ENCODE data around the gene ST3GAL4. TPM values are rescaled to one million over a fixed set of nuclear protein-coding genes. Genes with fewer than 3 reads are reported as not detected.
"Not testable (repeated sequence)": the region's sequence is repeated elsewhere in the genome, so short reads cannot be mapped to it uniquely, and the experiment has no call there.

Gene ST3GAL4
- total RNA-seq, 1 donor from 2014 or later = 30.1 TPM

DNA sequence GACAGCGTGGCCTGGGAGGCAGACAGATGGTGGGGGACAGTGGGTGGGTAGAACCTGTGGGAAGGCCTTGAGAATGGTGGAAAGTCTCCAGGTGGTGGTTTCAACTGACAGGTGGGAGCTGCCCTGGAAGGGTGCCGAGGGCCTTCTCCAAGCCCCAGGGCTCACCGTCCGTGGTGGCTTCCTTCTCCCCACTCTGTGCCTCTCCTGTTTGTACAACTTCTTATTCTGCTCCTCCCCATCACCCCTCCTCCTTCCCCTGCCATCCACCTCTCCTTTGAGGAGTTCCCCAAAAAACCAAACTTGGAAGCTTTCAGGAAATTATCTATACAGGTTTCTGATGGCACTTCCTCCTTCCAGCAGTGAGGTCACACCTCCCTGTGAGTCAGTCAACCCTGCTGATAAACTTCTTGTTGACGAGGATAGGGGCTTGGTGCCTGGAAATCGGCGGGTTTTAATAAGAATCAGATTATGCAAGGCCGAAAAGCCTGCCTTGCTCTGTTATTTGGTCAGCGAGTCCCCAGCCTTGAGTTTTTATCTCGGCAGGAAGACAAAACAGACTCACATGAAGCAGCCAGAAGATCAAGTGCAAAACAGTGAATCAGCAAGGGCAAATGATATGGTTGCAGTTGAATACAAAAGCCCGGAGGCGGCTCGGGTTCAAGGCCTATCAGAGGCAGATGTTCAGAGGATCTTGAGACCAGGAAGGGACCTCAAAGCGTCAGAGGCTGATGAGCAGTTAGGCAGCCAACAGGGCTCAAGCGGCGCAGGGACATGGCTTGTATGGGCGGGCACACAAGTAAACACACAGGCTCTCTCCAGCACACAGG is 9.5 kb upstream of the ST3GAL4 start:
- peak; percentile 96 for DNase-seq (ENCODE audit: low spot score)

DNA sequence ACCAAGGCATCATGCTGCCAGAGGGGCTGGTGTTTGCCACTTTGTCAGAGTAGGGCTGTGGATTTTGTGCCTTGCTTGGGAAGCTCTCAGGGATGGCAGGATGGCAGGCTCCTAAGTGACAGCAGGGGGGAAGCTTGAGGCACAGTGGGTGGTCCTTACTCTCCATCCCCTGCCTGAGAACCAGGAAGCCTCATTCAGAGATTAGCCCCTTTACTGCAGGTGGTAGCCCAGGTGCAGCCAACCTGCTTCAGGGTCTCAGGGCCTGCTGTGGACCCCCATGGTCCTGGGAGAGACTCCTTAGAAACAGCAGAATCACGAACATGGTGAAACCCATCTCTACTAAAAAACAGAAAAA is 8.9 kb upstream of the ST3GAL4 start:
- no peak for DNase-seq (ENCODE audit: low spot score)

DNA sequence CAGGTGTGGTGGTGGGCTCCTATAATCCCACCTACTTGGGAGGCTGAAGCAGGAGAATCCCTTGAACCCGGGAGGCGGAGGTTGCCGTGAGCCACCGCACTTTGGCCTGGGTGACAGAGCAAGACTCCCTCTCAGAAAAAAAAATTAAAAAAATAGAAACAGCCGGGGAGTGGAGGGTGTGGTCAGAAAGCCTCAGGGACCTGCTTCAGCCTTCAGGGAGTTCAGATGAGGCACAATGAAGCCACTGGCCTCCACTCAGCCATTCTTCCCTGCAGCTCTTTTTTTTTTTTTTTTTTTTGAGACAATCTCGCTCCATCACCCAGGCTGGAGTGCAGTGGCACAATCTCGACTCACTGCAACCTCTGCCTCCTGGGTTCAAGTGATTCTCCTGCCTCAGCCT is 8.5 kb upstream of the ST3GAL4 start:
- DNase-seq (ENCODE audit: low spot score) = not testable (repeated sequence)

DNA sequence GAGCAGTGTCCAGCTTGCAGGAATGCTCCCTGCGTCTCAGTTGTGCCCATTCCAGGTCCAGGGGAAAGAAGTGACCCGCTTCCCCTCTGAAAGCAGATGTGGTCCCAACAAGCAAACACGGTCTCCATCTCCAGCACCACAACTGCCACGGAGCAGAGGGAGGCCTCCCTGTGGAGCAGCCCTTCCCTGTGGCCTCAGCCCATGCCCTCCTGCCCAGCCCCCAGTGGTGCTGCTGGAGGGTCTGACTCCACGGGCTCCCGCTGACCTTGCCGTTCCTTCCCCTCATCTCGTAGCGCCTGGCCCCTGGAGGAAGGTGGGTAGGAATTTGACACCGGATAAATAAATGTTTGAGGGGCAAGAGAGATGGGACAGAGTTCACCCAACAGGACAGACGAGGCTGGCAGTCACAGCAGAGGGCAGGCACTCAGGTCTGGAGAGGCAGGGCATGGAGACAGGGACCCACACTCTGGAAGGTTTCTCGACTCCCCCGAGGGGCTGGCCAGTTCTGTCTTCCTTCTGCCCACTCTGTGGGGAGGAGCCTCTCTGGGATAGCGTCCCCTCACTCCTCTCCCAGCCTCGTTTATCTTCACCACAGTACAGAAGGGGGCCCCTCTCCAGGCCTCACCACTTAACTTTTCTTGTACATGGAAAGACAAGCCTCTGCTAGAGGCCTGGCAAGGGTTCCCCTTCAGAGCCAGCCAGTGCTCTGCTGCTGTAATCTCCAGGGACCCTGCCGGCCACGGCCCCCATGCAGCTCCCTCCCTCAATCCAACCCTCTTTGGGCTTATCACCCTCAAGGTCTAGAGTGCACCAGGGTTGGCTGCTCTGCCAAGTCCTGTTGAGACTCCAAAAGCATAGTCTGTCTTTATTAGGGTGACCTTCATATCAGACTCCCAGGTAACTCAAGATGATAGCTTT is 7.5 kb upstream of the ST3GAL4 start:
- DNase-seq (ENCODE audit: low spot score) = peak; percentile 73

DNA sequence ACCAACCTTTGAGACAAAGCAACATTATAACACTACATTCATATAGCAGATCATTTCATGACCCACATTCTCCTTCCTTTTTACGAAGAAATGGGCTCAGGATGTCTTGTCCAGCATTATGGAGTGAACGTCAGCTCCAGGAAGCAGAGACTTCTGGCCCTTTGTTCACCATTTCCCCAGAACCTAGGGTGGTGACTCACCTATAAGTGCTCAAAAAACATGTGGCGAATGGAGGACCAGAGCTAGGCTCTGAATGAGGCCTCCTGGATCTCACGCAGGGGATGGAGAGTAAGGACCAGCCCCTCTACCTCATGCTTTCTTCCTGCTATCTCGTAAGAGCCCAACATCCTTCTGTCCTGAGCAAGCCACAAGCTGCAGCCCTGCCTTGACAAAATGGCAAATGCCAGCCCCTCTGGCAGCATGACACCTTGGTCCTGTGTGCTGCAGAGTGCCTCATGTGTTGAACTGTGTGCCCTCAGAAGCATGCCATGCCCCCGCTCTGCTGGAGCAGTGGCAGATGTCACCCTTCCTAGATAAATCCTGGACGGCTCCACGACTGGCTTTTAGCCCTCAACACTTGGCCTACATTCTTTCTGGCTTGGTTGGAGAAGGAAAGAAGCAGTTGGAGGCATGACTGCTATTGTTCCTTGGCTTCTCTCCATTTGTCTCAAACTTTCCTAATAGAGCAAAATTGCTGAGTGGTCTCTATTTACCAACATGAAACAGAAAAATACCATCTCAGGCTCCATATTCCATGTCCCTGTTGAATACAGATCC is 6.5 kb upstream of the ST3GAL4 start:
- DNase-seq (ENCODE audit: low spot score) = no peak

DNA sequence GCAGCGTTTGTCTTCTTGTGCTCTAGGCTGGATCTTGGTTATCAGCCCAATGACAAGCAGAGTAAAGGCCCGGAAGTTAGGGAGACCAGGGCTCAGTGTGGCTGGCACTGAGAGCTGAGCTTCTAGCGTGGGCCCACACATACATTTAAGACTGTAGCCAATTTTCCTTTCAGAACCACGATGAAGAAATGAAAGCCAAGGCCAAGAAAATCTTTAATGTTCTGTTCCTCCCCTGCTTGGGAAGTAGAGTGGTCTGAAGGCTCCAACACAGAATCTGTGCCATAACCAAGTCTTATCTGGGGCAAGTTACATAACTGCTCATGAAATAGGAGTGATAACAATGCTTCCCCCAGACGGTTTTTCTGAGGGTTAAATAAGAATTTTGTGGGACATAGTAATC is 4.7 kb upstream of the ST3GAL4 start:
- no peak for DNase-seq (ENCODE audit: low spot score)

DNA sequence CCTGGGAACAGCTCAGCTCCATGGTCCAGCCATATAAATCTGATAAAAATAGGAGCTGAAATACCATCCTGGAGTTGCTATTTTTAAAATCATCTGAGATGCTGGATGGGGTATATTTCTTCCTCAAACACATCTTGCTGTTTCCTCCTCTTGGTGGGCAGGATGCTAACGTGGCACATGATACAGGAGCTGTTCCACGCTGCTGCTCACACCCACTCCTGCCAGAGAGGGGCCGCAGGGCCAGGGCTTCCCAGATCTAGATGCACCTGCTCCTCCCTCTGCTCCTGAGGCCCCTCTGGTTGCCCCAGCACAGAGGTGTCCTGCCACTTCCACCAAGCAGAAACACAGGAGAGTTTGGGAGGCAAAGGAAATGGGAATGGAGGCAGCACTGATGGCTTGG is 3.3 kb upstream of the ST3GAL4 start:
- no peak for DNase-seq (ENCODE audit: low spot score)

DNA sequence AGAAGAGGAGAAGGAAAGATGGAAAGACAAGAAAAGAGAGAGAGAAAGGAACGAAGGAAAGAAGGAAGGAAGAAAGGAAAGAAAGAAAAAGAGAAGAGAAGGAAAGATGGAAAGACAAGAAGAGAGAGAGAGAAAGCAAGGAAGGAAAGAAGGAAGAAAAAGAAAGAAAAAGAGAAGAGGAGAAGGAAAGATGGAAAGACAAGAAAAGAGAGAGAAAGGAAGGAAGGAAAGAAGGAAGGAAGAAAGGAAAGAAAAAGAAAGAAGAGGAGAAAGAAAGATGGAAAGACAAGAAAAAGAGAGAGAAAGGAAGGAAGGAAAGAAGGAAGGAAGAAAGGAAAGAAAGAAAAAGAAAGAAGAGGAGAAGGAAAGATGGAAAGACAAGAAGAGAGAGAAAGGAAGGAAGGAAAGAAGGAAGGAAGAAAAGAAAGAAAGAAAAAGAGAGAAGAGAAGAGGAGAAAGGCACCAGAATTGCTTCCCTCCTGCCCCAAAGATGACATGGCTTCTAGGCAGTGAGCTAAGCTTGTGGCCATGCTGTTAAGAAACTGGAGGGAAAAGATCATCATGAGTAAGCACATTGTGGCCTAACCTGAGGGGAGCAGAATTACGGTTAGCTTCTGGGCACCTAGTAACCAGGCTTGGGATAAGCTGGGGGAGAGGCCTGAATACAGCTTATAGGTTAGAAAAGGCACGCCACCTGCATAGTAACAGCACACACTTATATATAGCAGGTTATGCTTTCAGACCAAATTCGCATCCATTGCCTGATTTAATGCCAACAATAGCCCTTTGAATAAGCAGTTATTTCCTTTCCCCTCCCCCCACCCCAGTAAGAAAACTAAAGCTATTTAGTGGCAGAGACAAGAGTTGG is 2.3 kb upstream of the ST3GAL4 start:
- no peak for DNase-seq (ENCODE audit: low spot score)

DNA sequence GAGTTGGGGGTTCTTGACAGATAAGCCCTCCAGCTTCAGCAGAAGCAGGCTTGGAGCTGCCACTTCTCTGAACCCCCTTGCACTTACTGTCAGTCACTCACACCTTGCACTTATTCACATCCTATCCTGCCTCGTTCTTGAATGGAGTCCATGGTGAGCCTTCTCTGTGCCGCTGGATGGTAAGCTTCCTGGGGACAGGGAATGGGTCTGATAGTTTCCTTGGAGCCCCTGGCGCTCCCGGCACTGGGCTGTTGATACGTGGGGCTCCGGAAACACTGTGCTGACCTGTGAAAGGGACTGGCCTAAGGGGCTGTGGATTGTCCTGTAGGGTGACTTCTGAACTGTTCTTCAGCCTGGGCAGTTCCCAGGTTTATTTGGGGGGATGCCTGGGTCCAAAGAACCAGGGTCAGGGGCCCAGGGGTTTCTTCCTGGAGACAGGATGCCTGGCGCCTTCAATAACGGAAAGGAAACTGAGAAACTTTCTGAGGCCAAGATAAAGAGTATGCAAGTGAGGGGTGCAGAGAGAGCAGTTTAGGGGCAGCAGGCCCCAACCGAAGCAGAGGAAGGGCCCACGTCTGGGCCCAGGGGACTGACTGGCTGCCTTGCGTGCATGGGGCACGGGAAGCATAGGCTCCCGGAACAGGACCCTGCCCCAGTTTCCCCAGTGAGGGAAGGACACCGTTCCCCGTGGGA is 709 bp upstream of the ST3GAL4 start:
- no peak for DNase-seq (ENCODE audit: low spot score)

DNA sequence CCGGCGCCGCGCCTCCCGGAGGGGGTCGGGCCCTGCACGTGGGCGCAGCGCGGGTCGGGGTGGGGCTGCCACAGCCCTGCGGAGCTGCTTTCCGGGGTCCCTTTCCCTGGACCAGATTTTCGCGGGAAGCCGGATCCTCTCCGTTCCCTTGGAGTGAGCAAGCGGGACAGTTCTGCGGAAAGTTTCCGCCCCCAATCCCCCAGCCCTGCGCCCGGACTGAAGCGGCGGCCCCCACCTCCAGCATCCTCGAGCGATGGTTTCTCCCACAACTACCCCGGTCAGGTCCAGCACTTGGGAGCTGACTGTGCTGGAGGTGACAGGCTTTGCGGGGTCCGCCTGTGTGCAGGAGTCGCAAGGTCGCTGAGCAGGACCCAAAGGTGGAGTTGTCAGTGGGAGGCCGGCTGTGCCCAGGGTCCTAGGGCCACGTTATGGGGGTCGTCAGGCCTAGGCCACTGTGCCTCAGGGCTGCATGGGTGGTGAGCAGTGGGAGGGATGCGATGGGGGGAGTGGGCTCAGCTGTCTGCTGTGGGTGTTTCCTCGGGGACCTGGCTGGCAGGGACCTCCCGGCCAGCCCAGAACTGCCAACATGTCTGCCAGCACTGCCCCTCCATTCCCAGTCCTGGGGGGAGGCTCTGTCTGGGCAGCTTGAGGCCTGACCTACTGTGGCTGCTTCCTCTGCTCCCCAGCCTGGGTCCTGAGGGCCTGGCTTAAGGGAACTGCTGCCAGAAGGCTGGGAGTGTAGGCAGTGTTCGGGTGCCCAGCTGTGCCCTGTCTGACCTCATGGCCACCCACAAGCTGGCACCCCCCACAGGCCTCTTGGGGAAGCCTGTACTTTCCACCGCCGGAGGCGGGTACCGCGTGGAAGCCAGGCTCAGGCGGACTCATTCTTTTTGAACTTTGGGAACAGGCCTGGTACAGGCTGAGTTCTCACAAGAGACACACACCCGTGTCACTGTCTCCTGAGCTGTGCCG is 726 bp downstream of the ST3GAL4 start:
- DNase-seq (ENCODE audit: low spot score) = no peak

DNA sequence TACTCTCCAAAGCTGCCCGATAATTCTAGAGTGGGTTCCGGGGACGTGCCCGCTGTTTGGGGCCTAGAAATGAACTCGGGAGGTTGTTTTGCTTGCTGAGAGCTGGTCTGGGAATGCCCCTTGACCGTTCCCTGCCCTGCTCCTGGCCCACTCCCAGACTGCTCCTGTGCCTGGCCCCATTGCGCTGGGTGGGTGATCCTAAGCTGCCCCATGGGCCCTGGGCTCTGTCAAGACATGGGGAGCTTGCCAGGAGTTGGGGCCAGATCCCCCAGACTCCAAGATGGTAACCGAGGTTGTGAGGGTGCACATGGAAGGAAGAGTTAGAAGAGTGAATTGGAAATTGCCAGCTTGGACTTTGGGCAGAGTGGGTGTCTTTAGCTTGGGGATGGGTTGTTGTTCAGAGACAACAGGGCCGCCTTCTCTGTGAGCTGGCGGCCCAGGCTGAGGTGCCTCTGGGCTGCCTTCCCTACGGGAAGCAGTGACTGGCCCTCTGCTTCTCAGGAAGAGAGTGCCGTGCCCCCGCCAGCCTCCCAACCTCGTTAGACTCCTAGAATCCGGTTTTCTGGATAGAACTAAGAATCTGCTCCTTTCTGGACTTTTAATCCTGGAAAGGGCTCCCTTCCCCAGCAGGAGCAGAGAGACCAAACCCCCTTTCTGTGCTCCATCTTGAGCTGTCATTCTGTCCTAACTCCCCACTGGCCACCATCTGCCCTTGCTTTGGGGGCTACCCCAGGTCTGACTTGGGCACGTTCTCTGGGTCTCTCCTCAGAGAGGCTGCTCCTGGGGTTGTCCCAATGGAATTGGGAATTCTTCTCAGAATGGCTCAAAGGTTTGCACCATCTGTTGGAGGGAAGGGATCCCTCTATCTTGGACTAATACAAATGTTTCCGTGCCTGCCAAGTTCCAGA is 1.8 kb downstream of the ST3GAL4 start:
- no peak for DNase-seq (ENCODE audit: low spot score)

DNA sequence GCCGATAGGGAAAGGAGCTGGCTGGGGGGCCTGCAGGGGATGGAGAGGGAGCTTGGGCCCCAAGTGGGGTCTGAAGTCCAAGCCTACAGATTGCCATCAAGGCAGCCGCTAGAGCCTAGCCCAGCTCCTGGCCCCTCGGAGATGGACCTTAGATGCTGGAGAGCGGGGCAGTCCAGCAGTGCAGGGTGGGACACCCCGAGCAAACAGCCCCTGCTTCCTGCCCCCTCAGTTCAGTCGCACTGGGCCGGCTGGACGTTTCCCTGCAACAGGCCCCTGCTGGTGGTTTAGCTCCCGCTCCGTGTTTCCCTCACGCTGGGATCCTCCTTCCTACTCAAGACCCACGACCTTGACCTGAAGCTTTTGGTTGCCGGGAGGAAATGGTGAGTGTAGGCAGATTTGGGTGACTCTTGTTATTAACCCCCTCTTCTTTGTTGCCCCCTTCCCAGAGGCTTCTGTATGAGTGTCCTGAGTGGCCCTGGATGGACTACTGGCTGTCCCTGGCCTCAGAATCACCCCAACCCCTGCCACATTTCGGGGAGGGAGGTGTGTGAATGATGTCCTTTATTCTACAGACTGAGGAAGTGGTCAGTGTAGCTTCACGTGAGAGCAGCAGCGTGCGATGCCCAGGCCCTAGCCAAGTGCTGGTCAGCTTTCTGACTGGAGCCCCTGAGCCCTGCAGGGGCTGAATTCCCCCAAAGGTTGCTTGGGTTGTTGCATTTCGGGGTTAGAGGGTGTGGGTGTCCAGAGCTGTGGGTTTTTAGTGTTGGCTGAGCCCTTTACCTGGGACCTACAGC is 2.7 kb downstream of the ST3GAL4 start:
- no peak for DNase-seq (ENCODE audit: low spot score)

DNA sequence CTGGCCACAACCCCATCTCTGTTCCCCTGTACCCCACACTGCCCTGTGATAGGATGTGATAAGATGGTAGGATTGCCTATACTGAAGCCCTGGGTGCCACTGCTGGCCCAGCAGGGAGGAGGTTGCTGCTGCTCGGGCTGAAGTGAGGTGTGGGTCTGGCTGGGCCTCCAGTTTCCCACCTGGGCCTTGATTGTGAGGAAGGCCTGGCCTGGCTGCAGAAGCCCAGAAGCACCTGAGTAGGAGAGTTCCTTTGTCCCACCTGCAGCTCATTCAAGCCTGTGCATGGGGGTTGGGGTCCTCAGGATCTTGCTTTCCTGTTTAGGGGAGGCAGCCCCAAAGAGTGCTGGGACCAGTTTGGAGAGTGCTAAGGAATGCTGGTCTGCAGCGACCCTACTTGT is 3.3 kb downstream of the ST3GAL4 start:
- DNase-seq (ENCODE audit: low spot score) = no peak

DNA sequence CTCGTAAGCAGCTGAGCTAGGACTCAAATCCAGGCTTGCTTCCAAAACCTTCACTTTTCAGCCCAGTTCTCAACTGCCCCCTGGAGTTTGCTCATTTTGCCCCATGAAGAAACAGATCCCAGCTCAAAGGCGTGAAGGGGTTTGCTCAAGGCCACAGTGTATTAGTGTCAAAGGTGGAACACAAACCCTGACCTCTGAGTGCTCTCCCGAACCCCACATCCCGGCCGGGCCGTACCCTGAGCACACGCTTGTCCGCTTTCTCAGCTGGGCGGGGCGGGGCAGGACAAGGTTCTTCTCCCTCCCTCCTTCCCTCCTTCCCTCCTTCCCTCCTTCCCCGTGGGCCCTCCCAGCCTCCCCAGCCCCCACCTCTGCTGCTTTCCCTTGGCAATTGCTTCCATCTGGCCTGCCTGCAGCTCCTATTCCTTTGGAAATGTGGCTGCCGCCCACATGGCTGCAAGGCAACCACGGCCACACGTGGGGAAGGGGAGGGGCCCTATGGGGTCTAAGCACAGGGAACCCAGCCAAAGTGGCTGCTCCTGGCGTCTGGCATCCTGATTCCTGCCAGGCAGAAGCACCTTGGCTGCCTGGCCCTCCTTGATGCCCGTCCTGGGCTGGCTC is 4.1 kb downstream of the ST3GAL4 start:
- DNase-seq (ENCODE audit: low spot score) = peak; percentile 81

DNA sequence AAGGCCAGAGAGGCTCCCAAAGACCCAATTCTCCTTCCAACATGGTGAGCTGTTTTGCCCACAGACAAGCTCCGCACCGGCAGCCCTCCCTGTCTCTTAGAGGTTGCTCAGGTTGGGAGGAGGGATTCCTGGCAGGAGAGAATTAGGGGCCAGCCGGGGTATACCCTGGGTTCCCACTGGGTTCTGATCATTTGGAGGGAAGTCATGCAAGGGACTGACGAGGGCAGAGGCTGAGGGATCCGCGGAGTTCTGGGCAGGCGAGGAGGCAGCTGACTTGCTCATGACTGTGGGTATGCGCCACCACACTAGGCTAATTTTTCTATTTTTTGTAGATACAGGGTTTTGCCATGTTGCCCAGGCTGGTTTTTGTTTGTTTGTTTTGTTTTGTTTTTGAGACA is 4.6 kb downstream of the ST3GAL4 start:
- no peak for DNase-seq (ENCODE audit: low spot score)

DNA sequence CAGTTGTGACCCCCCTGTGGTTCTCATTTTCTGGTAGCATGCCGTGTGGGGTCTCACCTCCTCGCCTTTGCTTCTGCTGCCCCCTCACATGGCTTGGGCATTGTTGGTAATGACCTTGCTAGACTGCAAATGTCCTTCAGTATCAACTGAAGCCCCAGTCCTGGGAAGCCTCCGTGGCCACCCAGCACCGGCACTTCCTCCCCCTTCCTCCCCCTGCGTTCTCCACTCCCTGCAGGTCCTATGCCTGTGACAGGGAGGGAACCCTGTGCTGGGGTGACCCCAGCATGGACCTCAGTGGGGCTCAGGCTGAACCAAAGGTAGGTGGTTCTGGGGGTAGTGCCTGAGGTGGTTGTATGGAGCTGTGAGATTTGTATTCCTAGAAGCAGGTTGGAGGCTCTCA is 5.9 kb downstream of the ST3GAL4 start:
- no peak for DNase-seq (ENCODE audit: low spot score)

All from umbilical cord (tissue), 2 donors.